OCI-M1 (cell line): ENCODE measurements around the gene CYB5D1.

Experiments
- DNase-seq: peaks from one replicate; lab custom pipeline; 2025; lab: John Stamatoyannopoulos, UW

The CYB5D1 gene

DNA sequence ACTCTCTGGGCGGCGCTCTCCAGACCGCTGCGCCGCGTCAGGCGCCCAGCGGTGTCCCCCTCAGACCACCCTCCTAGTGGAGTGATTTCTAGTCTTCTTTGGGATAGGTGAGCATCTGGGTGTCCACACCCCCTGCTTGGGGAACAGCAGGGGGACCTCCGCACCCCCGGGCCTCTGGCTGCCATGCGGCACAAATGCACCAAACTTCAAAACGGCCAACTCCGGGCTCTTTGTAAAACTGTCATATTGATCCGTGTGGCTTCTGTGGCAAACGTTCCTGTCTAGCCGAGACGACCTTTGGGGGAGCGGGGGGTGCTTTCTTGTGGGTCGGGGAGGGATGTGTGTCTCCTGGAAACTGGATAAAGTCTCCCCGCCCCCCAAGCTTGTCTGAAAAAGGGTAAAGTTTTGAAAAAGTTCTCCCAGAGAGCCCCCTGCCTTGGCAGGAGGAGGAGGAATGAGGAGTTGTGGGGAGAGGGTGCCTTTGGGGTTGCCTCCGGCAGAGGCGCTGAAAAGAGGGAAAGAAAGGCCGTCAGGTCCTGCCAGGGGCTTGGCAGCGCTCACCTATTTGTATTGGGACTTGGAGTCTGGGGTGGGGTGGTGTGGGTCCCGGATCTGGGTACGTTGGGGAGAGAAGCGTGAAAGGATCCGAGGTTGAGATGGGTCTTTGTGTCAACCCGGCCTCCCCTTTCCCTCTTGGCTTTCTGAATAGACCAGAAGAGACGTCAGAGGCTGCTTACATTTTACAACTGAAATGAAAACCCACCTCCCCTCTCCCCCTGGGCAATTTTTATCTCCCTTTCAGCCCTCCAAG is 28.6 kb downstream of the CYB5D1 start:
- DNase-seq, result peak; percentile 86

DNA sequence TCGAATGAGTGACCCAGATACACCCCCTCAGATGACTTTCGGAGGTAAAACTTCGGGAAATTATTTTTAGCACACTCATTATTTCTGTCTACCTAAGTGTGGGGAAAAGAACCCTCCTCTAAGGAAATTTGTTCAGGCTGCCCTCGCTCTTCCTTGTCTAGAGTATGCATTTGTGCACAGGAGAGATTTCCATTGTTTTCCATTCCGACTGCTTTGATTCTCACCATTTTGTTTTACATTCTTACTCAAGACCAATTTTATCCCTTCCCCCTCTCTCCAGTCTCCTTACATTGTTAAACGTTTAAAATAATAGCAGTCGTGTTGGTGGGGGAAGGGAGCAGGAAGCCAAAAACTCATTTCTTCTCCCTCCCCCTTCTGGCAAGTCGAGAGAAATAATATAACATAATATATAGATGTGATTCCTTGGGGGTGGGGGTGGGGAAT is 29.3 kb downstream of the CYB5D1 start:
- no peak for DNase-seq

DNA sequence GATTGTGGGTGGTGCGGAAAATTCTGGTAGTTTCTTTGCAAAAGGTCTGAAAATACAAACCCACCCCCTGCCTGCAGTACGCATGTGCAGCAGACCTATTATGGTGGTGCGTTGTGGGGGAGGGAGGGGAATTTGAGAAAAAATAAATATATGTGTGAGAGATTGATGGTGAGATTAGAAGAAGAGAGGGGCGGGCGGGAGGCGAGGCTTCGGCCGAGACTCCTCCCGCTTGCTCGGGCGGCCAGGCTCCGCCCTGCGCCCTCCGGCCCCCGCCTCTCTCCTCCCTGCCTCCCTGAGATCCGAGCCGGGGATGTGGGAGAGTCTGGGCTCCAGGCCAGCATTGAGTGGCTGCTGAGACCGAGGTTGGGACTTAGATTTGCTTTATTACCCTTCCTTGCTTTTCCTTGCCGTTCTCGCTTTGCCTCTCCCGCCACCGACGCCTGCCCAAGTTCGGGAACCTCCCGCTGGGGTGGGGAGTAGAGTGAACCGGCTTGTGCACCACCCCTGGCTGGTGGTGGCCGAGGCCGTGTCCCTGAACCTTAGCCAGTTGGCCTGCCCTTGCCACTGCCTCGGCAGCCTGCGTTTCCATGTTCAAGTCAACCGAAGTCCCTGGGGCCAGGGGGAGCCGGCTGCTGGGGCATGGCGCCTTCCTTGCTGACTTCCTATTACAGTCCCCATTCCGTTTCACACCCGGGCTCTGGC is 29.8 kb downstream of the CYB5D1 start:
- peak; percentile 99 for DNase-seq

DNA sequence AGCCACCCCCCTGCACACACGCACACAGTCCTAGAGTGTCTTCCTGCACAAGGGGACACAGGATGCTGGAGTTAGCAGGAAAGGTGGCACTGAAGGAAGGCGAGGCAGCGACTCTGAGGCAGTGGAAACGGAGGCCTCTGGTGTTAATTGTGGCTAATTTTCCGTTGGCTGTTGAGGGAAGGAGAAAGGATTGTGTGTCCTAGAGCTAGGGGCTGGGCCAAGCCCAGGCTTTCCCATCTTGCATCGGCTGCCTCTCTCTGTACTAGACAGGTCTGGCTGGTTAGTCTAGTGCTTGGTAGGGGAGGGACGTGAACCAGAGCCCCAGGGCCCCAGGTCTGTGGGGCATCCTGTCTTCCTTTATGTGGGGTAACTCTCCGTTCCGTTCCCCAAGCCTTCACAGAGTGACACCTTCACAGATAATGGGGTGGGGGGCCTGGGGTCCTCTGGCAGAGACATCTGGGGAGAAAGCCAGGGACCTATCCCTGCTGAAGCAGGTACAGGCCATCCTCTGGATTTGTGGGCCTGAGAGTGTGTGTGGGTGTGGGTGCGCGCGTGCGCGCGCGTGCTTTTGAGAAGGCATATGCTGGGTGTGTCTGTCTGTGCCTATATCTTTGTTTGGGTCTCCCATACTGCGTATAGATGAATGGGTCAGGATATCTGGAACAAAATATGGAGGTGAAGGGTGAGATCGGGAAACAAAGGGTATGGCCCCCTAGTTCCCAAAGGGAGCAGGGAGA is 30.5 kb downstream of the CYB5D1 start, which contains the start of gene CHD3:
CHD3 (plus strand) TSS at position 606 of the 737 bp plus-strand sequence. CDS start 212 bp downstream, outside the sequence.
- DNase-seq, result no peak

DNA sequence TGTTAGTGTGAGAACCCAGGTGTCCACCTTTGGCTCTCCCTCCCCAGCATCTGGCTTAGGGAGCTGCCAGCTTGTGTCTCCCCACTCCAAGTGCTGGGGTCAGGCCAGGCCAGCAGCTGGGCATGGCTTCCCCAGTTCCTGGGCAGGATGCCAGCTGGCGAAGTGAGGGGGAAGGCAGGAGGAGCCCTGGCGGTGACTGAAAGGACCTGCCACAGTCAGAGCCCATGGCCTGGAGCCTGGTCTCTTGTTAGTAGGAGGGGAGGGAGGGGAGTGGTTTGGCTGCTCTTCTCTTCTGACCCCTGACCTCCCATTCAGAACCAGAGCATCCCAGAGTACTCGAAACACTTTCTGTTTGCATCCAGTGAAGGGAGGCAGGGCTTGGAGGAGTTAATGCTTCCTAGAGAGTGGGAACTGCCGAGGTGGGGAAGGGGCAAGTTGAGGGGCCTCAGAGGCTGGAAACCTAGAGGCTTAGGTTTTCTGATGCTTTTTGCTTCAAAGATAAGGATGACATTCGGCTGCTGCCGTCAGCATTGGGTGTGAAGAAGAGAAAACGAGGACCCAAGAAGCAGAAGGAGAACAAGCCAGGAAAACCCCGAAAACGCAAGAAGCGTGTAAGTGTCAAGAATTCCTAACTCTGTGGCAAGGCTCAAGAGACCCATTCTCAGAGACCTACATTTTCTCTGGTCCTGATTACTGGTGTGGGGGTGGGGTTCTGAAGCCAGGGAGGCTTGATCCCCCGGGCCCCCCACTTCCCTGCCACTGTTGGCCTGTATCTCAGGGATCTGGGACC is 31.6 kb downstream of the CYB5D1 start:
- peak; percentile 42 for DNase-seq

DNA sequence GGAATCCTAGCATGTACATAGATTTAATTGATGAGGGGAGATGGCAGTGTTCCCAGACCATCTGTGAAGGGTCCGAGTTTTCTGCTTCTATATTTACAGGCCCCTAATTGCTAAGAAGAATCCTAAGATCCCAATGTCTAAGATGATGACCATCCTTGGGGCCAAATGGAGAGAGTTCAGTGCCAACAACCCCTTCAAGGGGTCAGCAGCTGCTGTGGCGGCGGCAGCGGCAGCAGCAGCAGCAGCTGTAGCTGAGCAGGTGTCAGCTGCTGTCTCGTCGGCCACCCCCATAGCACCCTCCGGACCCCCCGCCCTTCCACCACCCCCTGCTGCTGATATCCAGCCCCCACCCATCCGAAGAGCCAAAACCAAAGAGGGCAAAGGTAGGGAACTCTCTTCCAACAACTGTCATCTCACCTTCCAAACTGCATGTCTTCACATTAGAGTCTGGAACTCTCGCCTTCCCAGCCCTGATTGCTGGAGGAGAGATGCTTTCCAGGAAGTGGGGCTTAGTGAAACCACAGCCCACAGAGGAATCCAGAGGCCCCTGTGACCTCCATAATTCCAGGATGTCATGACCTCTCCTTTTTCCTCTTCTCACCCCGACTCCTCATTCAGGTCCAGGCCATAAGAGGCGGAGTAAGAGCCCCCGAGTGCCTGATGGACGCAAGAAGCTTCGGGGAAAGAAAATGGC is 35.5 kb downstream of the CYB5D1 start:
- DNase-seq, result no peak

DNA sequence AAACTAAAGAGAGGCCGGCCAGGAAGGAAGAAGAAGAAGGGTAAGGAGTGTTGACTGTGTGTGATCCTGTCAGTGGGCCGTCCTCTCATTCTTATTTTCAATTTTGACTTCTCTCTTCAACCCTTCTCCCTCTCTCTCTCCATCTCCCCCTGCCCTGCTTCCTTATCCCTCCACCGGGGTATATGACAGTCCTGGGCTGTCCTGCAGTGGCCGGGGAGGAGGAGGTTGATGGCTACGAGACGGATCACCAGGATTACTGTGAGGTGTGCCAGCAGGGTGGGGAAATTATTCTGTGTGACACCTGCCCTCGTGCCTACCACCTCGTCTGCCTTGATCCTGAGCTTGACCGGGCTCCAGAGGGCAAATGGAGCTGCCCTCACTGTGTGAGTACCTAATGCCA is 36.4 kb downstream of the CYB5D1 start:
- DNase-seq, result no peak

DNA sequence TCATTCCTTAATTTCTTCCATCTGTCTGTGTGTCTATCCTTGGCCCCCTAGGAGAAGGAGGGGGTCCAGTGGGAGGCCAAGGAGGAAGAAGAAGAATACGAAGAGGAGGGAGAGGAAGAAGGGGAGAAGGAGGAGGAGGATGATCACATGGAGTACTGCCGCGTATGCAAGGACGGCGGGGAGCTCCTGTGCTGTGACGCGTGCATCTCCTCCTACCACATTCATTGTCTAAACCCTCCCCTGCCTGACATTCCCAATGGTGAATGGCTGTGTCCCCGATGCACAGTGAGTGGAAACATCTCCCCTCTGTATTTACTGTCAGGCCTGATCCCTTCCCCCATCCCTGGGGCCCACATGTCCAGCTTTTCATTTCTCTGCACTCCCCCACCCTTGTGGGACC is 37.1 kb downstream of the CYB5D1 start:
- no peak for DNase-seq

DNA sequence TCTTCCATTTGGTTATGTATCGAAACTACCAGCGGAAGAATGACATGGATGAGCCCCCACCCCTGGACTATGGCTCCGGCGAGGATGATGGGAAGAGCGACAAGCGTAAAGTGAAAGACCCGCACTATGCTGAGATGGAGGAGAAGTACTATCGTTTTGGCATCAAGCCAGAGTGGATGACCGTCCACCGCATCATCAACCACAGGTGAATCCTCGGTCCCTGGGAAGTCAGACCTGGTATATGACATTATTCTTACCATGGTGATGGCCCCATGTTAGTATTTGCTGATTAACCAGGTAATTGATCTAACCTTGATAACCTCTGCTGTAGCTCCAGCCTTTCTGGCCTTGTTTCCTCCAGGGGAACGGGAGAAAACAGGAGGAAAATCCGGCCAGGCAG is 39.3 kb downstream of the CYB5D1 start:
- no peak for DNase-seq

DNA sequence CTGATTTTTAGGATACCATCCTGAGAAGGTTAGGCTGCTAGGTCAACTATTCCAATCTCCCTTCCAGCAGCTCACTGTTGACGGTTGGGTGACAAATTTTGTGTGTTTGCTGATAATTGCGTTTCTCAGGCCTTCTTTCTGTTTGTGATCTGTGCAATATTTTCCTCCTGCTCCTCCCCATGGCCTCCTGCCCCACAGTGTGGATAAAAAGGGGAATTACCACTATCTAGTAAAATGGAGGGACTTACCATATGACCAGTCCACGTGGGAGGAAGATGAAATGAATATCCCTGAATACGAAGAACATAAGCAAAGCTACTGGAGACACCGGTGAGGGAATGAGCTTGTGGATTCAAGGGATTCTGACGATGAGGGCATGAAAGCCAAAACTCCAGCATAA is 40.0 kb downstream of the CYB5D1 start:
- DNase-seq, result peak; percentile 77

DNA sequence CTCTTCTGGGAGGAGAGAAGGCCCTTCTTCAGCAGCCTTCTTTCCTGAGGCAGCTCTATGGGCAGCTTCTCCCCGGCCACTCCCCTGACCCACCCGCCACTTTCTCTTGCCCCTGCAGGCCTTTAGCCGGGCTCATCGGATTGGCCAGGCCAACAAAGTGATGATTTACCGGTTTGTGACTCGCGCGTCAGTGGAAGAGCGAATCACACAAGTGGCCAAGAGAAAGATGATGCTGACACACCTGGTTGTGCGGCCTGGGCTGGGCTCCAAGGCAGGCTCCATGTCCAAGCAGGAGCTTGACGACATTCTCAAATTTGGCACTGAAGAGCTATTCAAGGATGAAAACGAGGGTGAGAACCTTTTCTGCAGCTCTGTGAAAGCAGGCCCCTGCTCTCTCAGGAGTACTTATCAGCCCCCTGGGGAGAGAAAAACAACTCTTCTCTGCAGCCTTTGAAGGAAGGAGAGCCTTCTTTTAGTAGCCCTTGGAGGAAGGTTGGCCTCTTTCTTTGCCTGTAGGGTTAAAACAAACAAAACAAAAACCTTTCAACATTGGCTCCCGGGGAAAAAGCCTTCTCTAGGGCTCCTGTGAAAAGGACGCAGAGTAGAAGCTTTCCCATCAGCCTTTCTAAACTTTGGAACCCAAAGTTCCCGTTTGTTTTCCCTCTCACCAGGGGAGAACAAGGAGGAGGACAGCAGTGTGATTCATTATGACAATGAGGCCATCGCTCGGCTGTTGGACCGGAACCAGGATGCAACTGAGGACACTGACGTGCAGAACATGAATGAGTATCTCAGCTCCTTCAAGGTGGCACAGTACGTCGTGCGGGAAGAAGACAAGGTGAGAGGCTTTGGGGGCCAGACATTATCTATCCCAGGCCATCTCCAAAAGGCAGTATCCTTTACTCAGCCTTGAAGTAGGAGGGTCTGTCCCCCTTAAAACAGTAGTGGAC is 45.6 kb downstream of the CYB5D1 start:
- no peak for DNase-seq

DNA sequence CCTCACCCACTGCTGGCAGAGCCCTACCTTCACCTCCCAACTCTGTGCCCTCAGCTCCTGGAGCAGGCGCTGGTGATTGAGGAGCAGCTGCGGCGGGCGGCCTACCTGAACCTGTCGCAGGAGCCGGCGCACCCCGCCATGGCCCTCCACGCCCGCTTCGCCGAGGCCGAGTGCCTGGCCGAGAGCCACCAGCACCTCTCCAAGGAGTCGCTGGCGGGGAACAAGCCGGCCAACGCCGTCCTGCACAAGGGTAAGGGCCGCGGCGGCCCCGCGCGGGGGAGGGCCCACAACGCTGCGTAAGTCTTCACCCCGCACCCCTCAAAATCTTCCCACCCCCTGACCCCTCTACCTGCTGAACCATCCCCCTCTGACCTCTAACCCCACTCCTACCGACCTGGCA is 51.3 kb downstream of the CYB5D1 start:
- no peak for DNase-seq

DNA sequence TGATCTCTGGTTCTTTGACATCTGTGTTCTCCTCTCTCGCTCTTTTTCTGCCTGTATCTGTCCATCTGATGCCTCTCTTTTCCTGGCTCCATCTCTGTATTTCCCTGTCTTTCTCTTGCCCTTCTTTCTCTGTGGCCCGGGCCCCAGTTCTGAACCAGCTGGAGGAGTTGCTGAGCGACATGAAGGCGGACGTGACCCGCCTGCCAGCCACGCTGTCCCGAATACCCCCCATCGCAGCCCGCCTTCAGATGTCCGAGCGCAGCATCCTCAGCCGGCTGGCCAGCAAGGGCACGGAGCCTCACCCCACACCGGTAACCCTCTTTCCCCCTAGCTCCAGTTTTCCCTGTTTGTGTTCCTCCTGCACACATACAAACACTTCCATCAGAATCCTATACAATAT is 52.5 kb downstream of the CYB5D1 start:
- no peak for DNase-seq

DNA sequence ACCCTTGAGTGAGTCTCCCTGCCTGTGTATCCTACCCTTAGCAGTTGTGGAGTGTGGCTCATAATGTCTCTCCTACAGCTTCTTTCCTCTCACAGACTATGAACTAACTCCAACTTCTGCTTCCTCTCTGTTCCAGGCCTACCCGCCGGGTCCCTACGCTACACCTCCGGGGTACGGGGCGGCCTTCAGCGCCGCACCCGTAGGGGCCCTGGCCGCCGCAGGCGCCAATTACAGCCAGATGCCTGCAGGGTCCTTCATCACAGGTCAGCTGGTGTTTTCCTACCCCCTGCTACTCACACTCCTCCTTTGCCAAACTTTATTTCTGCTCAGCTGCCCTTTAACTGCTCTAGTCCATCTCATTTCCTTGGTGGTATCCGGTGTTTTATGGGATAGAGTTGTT is 52.9 kb downstream of the CYB5D1 start:
- DNase-seq, result no peak

DNA sequence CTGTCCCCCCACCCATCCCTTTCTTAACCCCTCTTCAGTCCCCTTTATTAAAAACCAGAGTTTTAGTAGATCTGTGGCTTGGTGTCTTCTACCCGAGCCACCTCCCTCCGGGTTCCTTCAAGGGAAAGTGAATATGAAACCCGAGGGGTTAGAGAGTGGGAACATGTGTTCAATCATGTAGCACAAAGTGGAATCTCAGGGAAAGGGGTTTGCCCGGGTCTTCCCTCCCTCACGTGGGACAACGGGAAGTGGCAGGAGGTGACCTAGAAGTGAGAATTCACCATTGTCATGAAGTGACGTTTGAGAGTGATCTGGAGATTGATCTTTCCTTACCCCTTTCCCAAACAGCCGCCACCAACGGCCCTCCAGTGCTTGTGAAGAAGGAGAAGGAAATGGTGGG is 53.3 kb downstream of the CYB5D1 start:
- no peak for DNase-seq
